Heart left ventricle (tissue), 13 donors: Measurements from ENCODE around the gene MRPL55.

Experiments
- POLR2A ChIP-seq, 2 donors: fragments of 450-650 bp; IDR thresholded peaks; one replicate each; pipeline ENCODE4 v1.6.1; 2017; ENCODE audit warnings: antibody characterized with exemption in 2 of 2, mild to moderate bottlenecking in 2 of 2, moderate library complexity in 2 of 2
- TF ChIP-seq, protein P1 (sequence below), 12 donors: fragments of 200-600 bp; sonication (generic) in 4 of 12; IDR thresholded peaks; one replicate each; pipeline versions ENCODE4 v1.5.0 to v1.8.0; 2018 to 2022; ENCODE audit warnings: antibody characterized with exemption in 12 of 12, mild to moderate bottlenecking in 5 of 12
- donor health status: ischemic (EF 13 %, LVEDD 7.1; RV severe dilation, severe dysfunction).
- donor health status: DM: no; HTN: yes; CAD: no.
- donor health status: DM: no; HTN: no; CAD: no.
- donor health status: ischemic (EF 25% LVEDD 6.9; RV normal size, moderate dysfunction).
- donor health status: ischemic (EF 25% LVEDD 5.7; RV mildly dilated, moderate dysfunction).
- donor health status: ischemic (EF 35%, LVEDD 5.7; RV mildly dilated, moderate dysfunction).
- donor health status: nonischemic (EF 11% LVEDD 7.7; RV severe dilation, severe dysfunction).
- donor health status: DM: yes; HTN: yes; CAD: no.
- donor health status: PGD.
- donor health status: ischemic (EF 29% LVEDD 5.4; RV normal size, mild dysfunction).
- donor health status: nonischemic (EF 23%, LVEDD 6.1; RV moderate dilation, normal function).

- TF ChIP-seq, protein P1, sequence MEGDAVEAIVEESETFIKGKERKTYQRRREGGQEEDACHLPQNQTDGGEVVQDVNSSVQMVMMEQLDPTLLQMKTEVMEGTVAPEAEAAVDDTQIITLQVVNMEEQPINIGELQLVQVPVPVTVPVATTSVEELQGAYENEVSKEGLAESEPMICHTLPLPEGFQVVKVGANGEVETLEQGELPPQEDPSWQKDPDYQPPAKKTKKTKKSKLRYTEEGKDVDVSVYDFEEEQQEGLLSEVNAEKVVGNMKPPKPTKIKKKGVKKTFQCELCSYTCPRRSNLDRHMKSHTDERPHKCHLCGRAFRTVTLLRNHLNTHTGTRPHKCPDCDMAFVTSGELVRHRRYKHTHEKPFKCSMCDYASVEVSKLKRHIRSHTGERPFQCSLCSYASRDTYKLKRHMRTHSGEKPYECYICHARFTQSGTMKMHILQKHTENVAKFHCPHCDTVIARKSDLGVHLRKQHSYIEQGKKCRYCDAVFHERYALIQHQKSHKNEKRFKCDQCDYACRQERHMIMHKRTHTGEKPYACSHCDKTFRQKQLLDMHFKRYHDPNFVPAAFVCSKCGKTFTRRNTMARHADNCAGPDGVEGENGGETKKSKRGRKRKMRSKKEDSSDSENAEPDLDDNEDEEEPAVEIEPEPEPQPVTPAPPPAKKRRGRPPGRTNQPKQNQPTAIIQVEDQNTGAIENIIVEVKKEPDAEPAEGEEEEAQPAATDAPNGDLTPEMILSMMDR (IDR thresholded peaks at IDR 0.05) = no peak
- no peak for TF ChIP-seq POLR2A (IDR thresholded peaks at IDR 0.05)
These were observed 2.9 kb downstream of the MRPL55 start for GRCh38 chr1:228105996-228106799.
